HG03060 (cell line): Measurements from ENCODE around the gene BRSK1.

Experiments
- ATAC-seq: cut with Tn5 transposase; IDR thresholded peaks from one replicate; pipeline ENCODE4 v1.9.1; 2021; ENCODE audit warnings: low read depth, moderate number of reproducible peaks; ENCODE audit not compliant: unreplicated experiment

BRSK1 gene

GRCh38 chr19:55348317-55349034 is 64.7 kb downstream of the BRSK1 start:
- ATAC-seq: no peak

- ATAC-seq: no peak
Measured at GRCh38 chr19:55350620-55351315, 67.0 kb downstream of the BRSK1 start.

- ATAC-seq: no peak
Measured at GRCh38 chr19:55352040-55352439, 68.2 kb downstream of the BRSK1 start.

GRCh38 chr19:55352549-55353145 is 68.8 kb downstream of the BRSK1 start:
- ATAC-seq: no peak

- ATAC-seq: no peak
Measured at GRCh38 chr19:55353356-55353802, 69.6 kb downstream of the BRSK1 start.

- no peak for ATAC-seq
Measured at GRCh38 chr19:55353803-55354697, 70.3 kb downstream of the BRSK1 start.

- ATAC-seq: no peak
Measured at GRCh38 chr19:55354698-55355212, 71.0 kb downstream of the BRSK1 start, which contains the start of gene COX6B2. TSS of gene COX6B2 (minus strand) at chr19:55354719. CDS start at chr19:55354521, 198 bp downstream.

- no peak for ATAC-seq
Measured at GRCh38 chr19:55355213-55355821, 71.5 kb downstream of the BRSK1 start.

- no peak for ATAC-seq
Measured at GRCh38 chr19:55358493-55358892, 74.7 kb downstream of the BRSK1 start.

GRCh38 chr19:55358943-55359908 is 75.4 kb downstream of the BRSK1 start:
- ATAC-seq: no peak

- ATAC-seq: no peak
Measured at GRCh38 chr19:55360902-55361301, 77.1 kb downstream of the BRSK1 start.
